HEK293 (cell line): ENCODE measurements around the gene OR10H3.

ENCODE experiments used
- CTCF ChIA-PET: fragments of 350-600 bp; formaldehyde crosslinking; extraction: SDS; loops from one replicate; lab custom pipeline; 2021; ENCODE audit warnings: antibody characterized with exemption; lab: Yijun Ruan, JAX
- POLR2A ChIA-PET: fragments of 300-600 bp; formaldehyde crosslinking; extraction: SDS; loops from one replicate; lab custom pipeline; 2020; ENCODE audit warnings: antibody characterized with exemption, inconsistent platforms; lab: Yijun Ruan, JAX
- H3K27ac ChIP-seq: fragments of 200-500 bp; sonication (Bioruptor generic); 2 replicates; pipeline ENCODE4 v1.5.1; 2014; ENCODE audit warnings: low read depth, low read length, control low read depth, inconsistent platforms; ENCODE audit errors: extremely low read depth
- H3K36me3 ChIP-seq, 2 experiments: fragments of 200-500 bp in 1 of 2; sonication (Bioruptor generic) in 1 of 2; 1 replicate in 1 of 2; 2 replicates in 1 of 2; pipeline ENCODE4 v1.5.1; 2014 to 2017; ENCODE audit warnings: inconsistent platforms in 2 of 2, low read length in 2 of 2; ENCODE audit not compliant: control insufficient read depth in 2 of 2, insufficient read depth in 1 of 2
- H3K4me1 ChIP-seq: fragments of 200-500 bp; sonication (Bioruptor generic); 2 replicates; pipeline ENCODE4 v1.5.1; 2014; ENCODE audit warnings: mild to moderate bottlenecking, low read length, inconsistent platforms; ENCODE audit not compliant: control insufficient read depth, insufficient read depth
- H3K4me3 ChIP-seq: 2 replicates; pipeline ENCODE4 v1.5.1; 2011; ENCODE audit warnings: low read depth, mild to moderate bottlenecking, control low read depth, low read length, moderate library complexity
- H3K9me3 ChIP-seq: fragments of 200-500 bp; sonication (Bioruptor generic); 2 replicates; pipeline ENCODE4 v1.5.1; 2014; ENCODE audit warnings: low read depth, low read length, inconsistent platforms; ENCODE audit not compliant: control insufficient read depth, insufficient read depth
- AEBP2 ChIP-seq: fragments of 450-650 bp; formaldehyde crosslinking; IDR thresholded peaks from 2 replicates; pipeline ENCODE4 v1.5.1; 2016; ENCODE audit warnings: missing biosample characterization, missing genetic modification characterization, borderline replicate concordance
- KLF10 ChIP-seq: fragments of 450-650 bp; IDR thresholded peaks from 2 replicates; pipeline ENCODE4 v1.5.1; 2018; ENCODE audit warnings: missing biosample characterization, mild to moderate bottlenecking, missing genetic modification characterization
- KLF9 ChIP-seq: fragments of 450-650 bp; formaldehyde crosslinking; IDR thresholded peaks from 2 replicates; pipeline ENCODE4 v1.5.1; 2016; ENCODE audit warnings: missing biosample characterization, missing genetic modification characterization, low read depth
- MEIS1 ChIP-seq: sonication (generic); formaldehyde crosslinking; IDR thresholded peaks from 2 replicates; pipeline ENCODE4 v1.8.1; 2022; ENCODE audit warnings: missing genetic modification reagents, mild to moderate bottlenecking, borderline replicate concordance
- PRDM4 ChIP-seq: fragments of 450-650 bp; formaldehyde crosslinking; IDR thresholded peaks from 2 replicates; pipeline ENCODE4 v1.5.1; 2017; ENCODE audit warnings: missing biosample characterization, missing genetic modification characterization
- SETDB1 ChIP-seq: IDR thresholded peaks from one replicate; pipeline ENCODE4 v1.6.1; 2017; ENCODE audit warnings: mild to moderate bottlenecking, low read length, moderate library complexity, mixed read lengths; ENCODE audit not compliant: insufficient read length
- YY1 ChIP-seq: fragments of 450-650 bp; formaldehyde crosslinking; IDR thresholded peaks from 2 replicates; pipeline ENCODE4 v1.5.1; 2018; ENCODE audit warnings: missing biosample characterization, missing genetic modification characterization
- YY2 ChIP-seq: fragments of 450-650 bp; formaldehyde crosslinking; IDR thresholded peaks from 2 replicates; pipeline ENCODE4 v1.5.1; 2016; ENCODE audit warnings: missing biosample characterization, missing genetic modification characterization
- ZBTB17 ChIP-seq: fragments of 450-650 bp; formaldehyde crosslinking; IDR thresholded peaks from 2 replicates; pipeline ENCODE4 v1.5.1; 2016; ENCODE audit warnings: missing biosample characterization, missing genetic modification characterization
- ZNF16 ChIP-seq: fragments of 450-650 bp; formaldehyde crosslinking; IDR thresholded peaks from 2 replicates; pipeline ENCODE4 v1.5.1; 2016; ENCODE audit warnings: low read depth, missing biosample characterization, missing genetic modification characterization
- ZNF202 ChIP-seq: fragments of 450-650 bp; formaldehyde crosslinking; IDR thresholded peaks from 2 replicates; pipeline ENCODE4 v1.5.1; 2016; ENCODE audit warnings: missing biosample characterization, missing genetic modification characterization, borderline replicate concordance
- ZNF214 ChIP-seq: fragments of 450-650 bp; formaldehyde crosslinking; IDR thresholded peaks from 2 replicates; pipeline ENCODE4 v1.5.1; 2017; ENCODE audit warnings: missing biosample characterization, mild to moderate bottlenecking, missing genetic modification characterization, borderline replicate concordance
- ZNF292 ChIP-seq: fragments of 450-650 bp; formaldehyde crosslinking; IDR thresholded peaks from 2 replicates; pipeline ENCODE4 v1.5.1; 2016; ENCODE audit warnings: low read depth, missing biosample characterization, missing genetic modification characterization, borderline replicate concordance
- ZNF404 ChIP-seq: fragments of 450-650 bp; formaldehyde crosslinking; IDR thresholded peaks from 2 replicates; pipeline ENCODE4 v1.5.1; 2017; ENCODE audit warnings: missing biosample characterization, missing genetic modification characterization
- ZNF423 ChIP-seq: fragments of 450-650 bp; formaldehyde crosslinking; IDR thresholded peaks from 2 replicates; pipeline ENCODE4 v1.5.1; 2016; ENCODE audit warnings: missing biosample characterization, missing genetic modification characterization
- ZNF558 ChIP-seq: fragments of 450-650 bp; formaldehyde crosslinking; IDR thresholded peaks from 2 replicates; pipeline ENCODE4 v1.5.1; 2016; ENCODE audit warnings: missing biosample characterization, missing genetic modification characterization
- ZNF561 ChIP-seq: fragments of 450-650 bp; IDR thresholded peaks from 2 replicates; pipeline ENCODE4 v1.5.1; 2018; ENCODE audit warnings: missing biosample characterization, missing genetic modification characterization, borderline replicate concordance
- ZNF610 ChIP-seq: fragments of 450-650 bp; formaldehyde crosslinking; IDR thresholded peaks from 2 replicates; pipeline ENCODE4 v1.5.1; 2016; ENCODE audit warnings: missing biosample characterization, missing genetic modification characterization, borderline replicate concordance
- ZNF654 ChIP-seq: fragments of 450-650 bp; formaldehyde crosslinking; IDR thresholded peaks from 2 replicates; pipeline ENCODE4 v1.5.1; 2016; ENCODE audit warnings: low read depth, missing biosample characterization, missing genetic modification characterization
- ZNF670 ChIP-seq: fragments of 450-650 bp; formaldehyde crosslinking; IDR thresholded peaks from 2 replicates; pipeline ENCODE4 v1.5.1; 2016; ENCODE audit warnings: missing biosample characterization, missing genetic modification characterization, low read depth

Gene OR10H3

GRCh38 chr19:15730538-15730937 is 7.2 kb upstream of the OR10H3 start (continued):
- TF ChIP-seq ZNF670 (no peak), YY2 (tag by site-specific recombination) (no peak), ZNF292 (tag by site-specific recombination) (no peak)

- no peaks in the 10 kb centered on the region for H3K9me3 ChIP-seq
- ChIA-PET POLR2A (no interaction called here), CTCF (no interaction called here)
- no peak overlapping the region for H3K27ac ChIP-seq
- TF ChIP-seq ZNF423 (tag by site-specific recombination) (no peak), KLF9 (tag by site-specific recombination) (no peak), AEBP2 (tag by site-specific recombination) (no peak), ZNF214 (no peak), PRDM4 (tag by site-specific recombination) (no peak), ZNF654 (tag by site-specific recombination) (no peak), ZNF561 (no peak)
- no peak overlapping the region for H3K4me3 ChIP-seq
- no peaks in the 10 kb centered on the region for H3K36me3 ChIP-seq
- no peaks in the 10 kb centered on the region for H3K4me1 ChIP-seq
These were observed 5.4 kb upstream of the OR10H3 start for GRCh38 chr19:15732388-15732787.

- TF ChIP-seq YY1 (no peak), KLF10 (tag by site-specific recombination) (no peak), ZNF16 (tag by site-specific recombination) (no peak), ZNF292 (tag by site-specific recombination) (no peak), MEIS1 (CRISPR knock-in tag) (no peak), ZNF558 (tag by site-specific recombination) (no peak), ZNF202 (tag by site-specific recombination) (no peak)
- CTCF ChIA-PET, result no interaction called here
These were observed 3.9 kb upstream of the OR10H3 start for GRCh38 chr19:15733895-15734294.

GRCh38 chr19:15740785-15741184 is 3.0 kb downstream of the OR10H3 start:
- no peak for TF ChIP-seq ZBTB17 (tag by site-specific recombination)
- TF ChIP-seq ZNF202 (tag by site-specific recombination), result no peak
- TF ChIP-seq ZNF404 (tag by site-specific recombination), result no peak
- no peak for TF ChIP-seq ZNF610
- peak; percentile 26 for TF ChIP-seq SETDB1
- ChIA-PET CTCF (no interaction called here), POLR2A (no interaction called here)
- Histone ChIP-seq H3K4me3 (no peak overlapping the region), H3K36me3 (no peaks in the 10 kb centered on the region), H3K27ac (no peak overlapping the region), H3K4me1 (no peaks in the 10 kb centered on the region), H3K9me3 (no peaks in the 10 kb centered on the region)

More at GRCh38 chr19:15733895-15734294, 3.9 kb upstream of the OR10H3 start:
- Histone ChIP-seq H3K4me3 (no peak overlapping the region), H3K4me1 (no peaks in the 10 kb centered on the region), H3K27ac (no peak overlapping the region), H3K36me3 (no peaks in the 10 kb centered on the region), H3K9me3 (no peaks in the 10 kb centered on the region)
- POLR2A ChIA-PET, result no interaction called here
